ENCODE results near the gene SBF1.
"Not testable (repeated sequence)": the region's sequence is repeated elsewhere in the genome, so short reads cannot be mapped to it uniquely, and the experiment has no call there.

Gene SBF1

DNA sequence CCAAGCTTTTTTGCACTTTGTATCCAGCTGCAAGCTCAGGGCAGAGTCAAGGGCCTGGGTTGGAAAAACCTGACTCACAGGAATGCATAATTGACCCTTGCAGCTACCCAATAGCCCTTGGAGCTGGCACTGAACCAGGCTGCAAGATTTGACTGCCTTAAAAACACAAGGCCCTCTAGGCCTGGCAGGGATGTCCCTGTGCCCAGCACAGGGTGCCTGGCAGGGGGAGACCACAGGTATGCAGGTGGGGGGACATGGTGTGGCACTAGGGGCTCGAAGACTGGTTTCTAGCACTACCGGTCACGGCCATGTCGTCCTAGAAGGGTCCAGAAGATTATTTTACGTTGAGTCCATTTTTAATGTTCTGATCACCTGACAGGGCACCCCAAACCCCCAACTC is 30.2 kb downstream of the SBF1 start:
- DNase-seq: no peak

DNA sequence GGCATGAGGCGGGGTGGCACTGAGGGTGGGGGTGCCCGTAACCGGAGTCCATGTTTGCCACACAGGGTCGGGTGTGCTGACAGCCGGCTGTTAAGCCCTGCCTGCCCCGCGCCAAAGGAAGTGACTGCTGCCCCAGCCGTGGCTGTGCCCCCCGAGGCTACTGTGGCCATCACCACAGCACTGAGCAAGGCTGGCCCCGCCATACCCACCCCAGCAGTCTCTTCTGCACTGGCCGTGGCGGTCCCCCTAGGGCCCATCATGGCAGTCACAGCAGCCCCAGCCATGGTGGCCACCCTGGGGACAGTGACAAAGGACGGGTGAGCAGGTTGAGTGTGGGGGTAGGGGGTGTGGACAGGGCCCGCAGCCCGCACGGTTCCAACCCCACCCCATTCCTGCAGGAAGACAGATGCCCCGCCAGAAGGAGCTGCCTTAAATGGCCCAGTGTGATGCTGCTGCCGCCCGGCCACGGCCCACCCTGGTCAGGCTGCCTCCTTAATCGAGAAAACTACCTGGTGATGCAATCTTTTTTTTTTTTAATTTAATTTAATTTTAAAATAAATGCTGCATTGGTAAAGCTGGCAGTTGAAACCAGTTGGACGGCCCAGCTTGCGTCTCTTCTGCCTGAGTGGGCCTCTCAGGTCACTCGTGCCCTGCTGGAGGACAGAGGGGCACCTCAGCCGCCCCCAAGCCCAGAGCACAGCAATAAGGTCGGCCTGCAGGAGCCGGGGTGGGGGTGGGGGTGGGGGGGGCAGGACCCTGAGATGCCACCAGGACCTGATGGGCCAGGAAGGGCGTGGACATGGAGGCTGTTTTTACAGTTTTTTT is 30.8 kb downstream of the SBF1 start:
- no peak for DNase-seq

DNA sequence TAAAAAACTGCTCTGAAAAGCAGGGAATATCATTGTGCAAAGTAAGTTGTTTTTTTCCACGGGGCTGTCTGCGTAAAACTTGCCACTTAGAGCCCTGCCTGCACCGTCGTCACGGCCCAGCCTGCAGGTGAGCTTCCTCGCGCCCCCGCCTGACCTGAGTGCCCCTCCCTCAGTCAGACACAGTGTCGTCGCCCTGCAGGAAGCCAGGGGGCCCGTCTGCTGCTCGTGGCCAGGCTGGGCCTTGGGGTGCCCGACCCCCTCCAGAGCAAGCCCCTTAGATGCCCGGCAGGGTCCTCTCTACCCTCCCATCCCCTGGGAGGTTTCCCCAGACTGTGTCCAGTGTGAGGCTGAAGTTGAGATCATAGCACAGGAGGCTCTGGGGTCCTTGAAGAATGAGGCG is 31.6 kb downstream of the SBF1 start:
- DNase-seq: no peak

DNA sequence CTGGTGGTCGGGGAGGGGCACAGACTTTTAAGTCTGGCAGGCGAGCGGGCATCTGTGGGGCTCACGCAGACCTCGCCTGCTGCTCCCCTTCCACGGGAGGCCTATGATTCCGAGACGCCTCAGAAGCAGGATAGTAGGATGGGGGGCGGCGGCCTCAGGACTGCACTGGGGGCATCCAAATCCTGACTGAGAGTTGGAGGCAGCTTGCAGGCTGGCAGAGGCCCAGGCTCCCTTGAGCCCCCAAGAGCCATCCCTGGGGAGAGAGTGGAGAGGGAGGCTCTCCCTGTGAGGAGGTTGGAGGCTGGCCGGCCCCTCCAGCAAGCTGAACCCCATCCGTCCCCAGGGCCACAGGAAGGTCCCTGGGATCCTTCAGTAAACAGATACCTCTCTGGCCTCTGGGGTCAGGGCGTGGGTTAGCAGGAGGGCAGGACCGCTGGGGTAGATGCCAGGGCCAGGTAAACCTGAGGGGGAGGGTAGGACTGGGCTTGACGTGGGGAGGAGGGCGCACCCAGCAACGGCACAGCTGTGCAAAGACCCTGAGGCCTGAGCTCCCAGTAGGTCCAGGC is 33.3 kb downstream of the SBF1 start:
- DNase-seq: no peak

DNA sequence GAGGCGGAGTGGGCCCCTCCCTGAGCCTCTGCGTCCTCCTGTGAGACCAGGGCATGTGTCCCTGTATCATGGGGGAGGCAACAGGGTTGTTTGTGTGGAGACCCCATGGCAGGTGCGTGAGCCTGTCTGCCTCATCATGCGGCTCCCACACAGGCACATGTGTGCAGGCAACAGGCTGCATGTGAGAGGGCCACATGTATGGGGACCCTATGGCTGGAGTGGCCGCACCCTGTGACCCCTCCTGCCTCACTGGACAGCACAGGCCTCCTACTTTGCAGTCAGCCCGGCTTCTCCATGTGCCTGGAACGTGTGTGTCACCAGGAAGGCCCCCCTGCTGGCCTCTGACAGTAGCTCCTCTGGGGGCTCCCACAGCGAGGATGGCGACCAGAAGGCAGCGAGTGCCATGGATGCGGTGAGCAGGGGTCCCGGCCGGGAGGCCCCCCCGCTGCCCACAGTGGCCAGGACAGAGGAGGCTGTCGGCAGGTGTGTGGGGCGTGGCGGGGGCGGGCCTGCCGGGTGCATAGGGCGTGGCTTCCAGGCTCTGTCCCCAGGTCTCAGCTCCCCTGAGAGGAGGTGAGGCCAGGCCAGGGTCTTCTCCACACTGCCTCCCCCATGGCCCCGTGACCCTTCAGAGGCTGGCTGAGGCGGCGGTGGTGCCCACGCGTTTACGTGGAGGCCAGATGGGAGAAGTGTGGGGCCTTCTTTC is 34.1 kb downstream of the SBF1 start:
- DNase-seq: no peak

DNA sequence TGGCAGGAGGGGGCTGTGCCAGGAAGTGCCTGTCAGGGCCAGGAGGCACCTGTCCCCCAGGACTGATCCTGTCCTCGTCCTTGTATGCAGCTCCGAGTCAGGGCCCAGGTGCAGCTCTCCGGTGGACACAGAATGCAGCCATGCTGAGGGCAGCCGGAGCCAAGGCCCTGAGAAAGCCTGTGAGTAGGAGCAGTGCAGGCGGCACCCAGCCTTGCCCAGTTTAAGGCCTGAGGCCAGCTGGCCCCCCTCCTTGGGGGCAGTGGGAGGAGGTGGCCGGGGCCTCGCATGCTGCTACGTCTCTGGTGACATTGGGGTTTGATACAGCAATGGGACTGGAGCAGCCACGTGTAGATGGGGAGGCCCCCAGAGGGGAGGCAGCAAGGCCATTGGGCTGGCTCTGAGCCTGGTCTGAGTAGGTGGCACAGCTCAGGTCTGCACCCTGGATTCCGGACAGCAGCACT is 34.9 kb downstream of the SBF1 start:
- no peak for DNase-seq

DNA sequence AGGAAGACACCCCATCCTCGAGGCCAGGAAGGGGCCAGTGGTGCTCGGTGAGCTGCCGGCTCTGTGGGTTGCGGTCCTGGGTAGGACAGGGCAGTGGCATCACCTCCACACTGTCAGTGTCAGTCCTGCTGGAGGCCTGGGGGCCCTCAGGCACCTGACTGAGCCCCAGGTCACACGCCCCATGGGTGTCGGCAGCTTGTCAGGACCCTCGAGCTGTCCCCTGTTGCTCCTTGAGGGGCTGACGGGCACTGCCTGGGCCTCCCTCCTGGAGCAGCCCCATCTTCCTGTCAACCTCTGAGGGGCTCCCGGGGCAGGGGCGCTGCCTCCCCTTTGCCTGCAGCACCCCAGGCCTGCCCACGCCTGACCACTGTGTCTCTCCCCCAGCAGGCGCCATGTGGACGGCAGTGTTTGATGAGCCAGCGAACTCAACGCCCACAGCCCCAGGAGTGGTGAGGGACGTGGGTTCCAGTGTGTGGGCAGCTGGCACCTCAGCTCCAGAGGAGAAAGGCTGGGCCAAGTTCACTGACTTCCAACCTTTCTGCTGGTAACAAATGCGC is 35.4 kb downstream of the SBF1 start:
- no peak for DNase-seq

DNA sequence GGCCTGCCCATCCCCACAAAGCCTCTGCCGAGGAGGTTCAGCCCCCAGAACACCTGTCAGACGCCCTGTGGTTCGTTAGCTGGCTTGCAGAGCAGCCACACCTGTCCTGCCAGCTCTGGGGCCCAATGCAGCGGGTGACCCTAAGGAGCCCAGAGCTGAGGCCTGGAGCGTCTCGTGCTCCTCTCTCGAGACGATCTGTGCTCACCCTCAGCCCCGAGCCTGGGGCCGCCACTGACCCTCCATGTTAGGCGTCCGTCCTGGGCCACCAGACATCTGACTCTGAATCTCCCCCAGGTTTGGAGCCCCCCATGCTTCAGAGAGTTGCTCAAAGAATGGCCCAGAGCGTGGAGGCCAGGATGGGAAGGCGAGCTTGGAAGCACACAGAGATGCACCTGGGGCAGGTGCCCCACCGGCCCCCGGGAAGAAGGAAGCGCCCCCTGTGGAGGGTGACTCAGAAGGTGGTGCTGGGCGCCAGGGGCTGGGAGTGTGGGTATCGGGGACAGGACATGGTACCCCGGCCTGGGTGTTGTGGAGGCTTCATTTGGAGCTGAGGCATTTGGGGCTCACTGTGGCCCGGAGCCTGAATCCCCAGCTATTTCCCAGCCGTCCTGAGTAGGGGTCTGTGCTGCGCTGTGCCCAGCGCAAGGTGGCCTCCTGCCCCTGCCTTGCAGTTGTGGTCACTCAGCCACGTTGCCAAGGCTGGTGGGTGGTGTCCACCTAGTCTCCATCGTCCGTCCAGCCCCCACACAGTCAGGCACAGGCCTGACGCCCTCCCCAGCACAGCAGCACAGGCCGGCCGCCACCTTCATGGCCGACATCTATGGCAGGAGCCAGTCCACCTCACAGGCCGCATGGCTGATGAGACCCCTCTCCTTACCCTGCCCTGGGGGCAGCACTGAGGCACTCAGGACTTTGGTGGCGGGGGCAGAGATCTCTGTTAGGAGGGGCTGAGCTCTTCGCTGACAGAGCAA is 36.2 kb downstream of the SBF1 start:
- no peak for DNase-seq

DNA sequence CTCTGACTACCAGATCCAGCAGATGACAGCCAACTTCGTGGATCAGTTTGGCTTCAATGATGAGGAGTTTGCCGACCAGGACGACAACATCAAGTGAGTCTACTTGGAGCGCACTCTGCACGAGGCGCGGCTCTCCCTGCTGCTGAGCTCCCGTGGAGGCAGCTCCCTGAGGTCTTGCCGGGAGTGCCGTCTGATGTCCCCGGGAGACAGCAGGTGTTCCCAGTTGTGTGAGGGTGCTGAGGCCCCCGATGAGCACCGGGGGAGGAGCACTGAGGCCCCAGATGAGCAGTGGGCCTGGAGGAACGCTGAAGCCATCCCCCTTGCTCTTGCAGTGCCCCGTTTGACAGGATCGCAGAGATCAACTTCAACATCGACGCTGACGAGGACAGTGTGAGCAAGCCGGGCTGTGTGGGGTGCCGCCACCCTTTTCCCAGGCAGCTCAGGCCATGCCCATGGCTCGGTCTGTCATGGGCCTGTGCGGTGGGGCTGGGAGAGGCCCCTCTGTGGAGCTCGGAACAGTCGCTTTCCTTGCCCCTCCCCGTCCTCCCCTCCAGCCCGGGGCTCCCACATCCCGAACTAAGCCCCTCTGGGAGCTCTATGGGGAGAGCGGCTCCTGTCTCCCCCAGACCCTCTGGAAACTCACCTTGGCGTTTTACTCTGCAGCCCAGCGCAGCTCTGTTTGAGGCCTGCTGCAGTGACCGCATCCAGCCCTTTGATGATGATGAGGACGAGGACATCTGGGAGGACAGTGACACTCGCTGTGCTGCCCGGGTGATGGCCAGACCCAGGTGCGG is 37.1 kb downstream of the SBF1 start:
- no peak for DNase-seq

DNA sequence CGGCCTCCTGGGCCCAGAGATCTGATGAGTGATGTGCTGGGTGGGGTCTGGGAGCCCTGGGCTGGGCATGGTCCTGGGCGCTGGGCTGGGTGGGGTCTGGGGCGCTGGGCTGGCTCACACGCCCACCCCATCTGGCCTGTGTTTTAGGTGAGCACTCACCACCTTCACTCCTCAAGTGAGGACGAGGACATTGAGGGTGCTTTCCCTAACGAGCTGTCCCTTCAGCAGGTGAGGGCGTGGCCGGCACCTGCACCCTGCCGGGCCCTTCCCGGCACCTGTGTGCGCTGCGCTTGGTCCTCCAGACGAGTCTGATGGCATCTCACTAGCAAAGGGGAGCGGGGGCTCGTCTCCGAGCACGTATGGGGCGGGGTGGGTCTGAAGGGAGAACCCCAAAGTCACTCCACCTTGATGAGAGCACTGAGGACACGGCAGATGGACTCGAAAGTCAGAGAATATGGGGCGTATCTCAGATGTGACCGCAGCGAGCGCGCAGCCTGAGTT is 37.9 kb downstream of the SBF1 start:
- DNase-seq: no peak

DNA sequence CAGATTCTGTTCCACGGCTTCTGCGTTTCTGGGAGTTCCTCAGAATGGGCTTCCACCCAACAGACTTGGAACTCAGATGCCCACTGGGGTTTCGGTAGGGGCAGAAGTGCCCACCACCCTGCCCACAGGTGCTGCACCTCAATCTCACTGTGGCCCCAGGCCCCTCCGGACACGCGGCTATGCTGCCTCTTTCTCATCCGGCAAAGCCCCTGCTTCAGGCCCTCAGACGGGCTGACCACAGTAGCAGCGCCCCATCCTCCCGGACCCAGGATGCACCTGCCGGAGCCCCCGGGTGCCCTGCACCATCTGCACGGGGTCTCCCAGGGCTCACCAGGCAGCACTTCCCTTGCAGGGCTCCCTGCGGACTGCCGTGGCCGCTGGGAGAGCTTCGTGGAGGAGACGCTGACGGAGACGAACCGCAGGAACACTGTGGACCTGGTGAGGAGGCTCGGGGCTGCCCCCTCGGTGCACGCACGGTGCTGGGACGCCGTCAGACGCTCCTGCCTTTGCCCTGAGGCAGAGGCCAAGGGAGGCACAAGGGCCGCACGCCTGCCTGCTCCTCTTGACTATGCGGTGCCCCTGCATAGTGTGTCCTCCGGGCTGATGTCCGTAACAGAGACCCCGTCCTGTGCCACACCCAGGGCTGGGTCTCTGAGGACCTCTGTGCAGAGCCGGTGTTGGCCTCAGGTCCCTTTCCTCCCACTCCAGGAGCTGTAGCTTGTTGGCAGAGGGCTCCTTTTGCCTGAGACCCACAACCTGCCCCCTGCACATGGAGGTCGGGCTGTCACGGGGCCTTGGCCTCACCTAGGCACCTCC is 38.6 kb downstream of the SBF1 start:
- DNase-seq: no peak

DNA sequence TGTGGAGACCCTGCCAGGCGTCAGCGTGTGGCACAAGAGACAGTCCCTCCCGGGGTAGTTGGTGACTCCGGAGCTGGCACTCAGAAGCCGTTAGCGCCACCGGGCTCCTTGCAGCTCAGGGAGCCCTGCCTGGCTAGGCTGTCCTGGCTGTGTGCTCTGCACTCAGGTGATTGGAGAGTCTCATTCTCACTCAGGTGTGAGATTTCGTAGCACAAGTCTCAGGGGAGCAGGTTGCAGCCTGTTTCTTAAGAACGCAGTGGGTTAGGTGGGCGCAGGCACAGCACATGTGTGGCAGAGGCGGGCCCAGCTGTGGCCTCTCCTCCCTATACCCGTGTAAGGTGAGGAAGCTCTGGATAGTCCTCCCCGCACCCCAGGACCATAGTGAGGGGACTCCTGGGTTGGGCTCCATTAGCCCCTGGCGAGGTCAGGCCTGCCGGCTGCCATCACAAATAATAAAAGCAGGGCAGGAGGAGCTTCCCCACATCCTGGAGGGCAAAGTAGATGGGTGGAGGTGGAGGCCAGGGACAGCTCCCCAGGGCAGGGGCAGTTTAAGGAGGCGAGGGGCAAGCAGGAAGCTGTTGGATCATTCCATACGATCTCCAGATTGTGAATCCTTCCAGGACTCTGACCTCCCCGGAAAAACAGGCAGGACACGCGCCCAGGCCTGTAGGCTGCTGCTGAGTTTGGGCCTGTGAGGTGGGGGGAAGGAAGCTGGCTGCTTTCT is 39.4 kb downstream of the SBF1 start:
- DNase-seq: no peak

DNA sequence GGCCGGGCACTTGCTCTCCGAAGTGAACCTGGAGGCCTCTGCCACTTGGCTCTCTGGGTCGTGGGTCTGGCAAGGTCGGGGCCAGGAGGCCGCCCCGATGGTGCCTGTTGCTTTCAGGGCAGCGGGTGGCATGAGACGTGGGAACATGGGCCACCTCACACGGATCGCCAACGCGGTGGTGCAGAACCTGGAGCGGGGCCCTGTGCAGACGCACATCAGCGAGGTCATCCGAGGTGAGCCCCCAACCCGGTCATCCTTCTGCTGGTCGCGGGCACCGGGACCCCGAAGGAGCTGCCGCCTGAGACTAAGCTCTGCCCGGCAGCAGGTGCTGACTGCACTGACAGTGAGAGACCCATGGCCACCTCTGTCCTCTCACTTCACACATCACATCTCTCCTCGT is 40.0 kb downstream of the SBF1 start:
- no peak for DNase-seq

DNA sequence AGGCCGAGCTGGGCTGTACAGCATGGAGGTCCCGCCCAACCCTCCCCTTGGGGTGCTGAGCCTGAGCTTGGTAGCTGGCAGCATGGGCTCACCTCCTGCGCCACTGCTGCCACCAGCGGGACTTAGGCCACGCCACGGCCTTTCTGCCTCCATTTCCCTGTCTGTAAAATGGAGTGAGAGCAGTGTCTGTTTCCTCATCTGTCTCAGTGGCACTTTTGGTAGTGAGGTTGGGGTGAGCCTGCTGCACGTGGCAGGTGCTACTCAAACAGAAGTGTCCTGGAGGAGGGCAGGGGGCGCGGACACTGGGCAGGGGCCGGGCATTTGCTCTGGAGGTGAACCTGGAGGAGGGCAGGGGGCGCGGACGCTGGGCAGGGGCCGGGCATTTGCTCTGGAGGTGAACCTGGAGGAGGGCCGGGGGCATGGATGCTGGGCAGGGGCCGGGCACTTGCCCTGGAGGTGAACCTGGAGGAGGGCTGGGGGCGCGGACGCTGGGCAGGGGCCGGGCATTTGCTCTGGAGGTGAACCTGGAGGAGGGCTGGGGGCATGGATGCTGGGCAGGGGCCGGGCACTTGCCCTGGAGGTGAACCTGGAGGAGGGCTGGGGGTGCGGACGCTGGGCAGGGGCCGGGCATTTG is 41.8 kb downstream of the SBF1 start:
- not testable (repeated sequence) for DNase-seq

DNA sequence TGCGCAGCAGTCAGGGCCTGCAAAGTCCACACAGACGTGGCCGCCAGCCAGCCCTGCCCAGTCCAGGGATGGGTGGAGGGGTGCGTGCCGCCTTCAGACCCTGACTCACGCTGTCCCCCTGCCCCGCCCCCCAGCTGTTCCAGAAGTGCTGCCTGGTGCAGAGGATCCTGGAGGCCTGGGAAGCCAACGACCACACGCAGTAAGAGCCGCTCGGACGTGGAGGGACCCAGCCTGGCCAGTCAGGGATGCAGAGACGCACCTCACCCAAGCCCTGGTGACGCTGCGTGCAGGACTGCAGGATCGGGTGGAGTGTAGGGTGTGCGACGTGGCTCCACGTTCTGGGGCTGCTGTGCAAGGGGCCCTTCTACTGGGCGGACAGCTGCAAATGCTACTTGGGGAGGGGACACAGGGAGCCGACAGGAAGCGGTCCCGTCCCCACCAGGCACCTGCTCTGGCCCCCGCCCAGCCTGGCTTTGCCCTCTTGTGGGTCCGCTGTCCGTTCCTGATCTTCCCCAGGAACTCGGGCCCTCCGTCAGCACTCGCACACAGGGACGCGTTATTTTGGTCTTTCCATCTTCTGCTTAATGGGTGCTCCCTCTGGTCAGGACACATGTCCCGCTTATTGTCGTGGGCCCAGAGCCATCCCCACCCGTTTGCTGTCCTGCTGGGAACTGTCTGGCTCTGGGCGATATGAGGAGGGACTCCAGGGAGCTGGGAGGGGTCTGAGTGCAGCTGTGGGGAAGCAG is 42.5 kb downstream of the SBF1 start:
- no peak for DNase-seq

DNA sequence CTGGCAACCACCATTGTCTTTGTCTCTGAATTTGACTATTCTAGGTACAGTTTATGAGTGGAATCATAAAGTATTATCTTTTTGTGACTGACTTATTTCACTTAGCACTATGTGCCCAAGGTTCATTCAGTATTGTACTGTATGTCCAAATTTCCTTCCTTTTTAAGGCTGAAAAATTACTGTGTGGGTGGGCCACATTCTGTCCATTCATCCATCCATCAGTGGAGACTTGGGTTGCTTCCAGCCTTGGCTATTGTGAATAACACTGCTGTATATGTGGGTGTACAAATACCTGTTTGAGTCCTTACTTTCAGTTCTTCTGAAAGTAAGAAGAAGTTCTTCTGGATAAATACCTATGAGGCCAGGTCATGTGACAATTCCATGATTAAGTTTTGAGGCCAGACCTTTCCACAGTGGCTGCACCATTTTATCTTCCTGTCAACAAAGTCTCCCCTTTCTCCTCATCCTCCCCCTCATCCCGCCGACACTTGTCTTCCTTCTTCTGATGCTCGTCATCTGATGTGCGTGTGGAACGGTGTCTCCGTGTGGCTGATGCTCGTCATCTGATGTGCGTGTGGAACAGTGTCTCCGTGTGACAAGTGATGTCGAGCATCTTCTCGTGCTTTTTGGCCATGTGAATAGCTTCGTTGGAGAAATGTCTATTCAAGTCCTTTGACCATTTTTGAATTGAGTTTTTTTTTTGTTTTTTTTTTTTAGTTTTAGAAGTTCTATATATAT is 49.5 kb downstream of the SBF1 start:
- no peak for DNase-seq

DNA sequence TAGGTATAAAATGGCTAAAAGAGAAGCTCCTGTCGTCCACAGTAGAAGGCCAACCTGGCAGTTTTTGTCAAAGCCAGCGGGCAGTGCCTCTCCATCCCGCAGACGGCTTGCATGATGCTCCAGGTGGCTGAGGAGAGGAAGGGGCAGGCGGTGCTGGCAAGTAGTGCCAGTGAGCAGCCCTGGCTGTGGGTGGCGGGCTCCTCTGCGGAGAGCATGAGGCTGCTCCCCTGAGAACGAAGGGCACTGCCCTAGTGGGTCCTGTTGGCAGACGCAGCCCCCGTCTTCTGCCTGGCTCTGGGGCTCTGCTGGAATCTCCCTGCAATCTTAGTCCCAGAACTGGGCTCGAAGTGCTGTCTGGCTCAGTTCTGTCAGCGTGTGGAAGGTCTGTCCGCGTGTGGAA is 50.9 kb downstream of the SBF1 start:
- no peak for DNase-seq
